Adipocyte (in vitro differentiated cells): Measurements from ENCODE around the gene RBBP6.

Source experiments
- DNase-seq: peaks from one replicate; pipeline ENCODE4 v3.0.0-alpha.2; 2015; ENCODE audit warnings: low read depth
- H3K27me3 ChIP-seq: replicated peaks from 2 replicates; pipeline ENCODE4 v1.7.0; 2013; ENCODE audit warnings: mild to moderate bottlenecking, low read length, moderate library complexity; ENCODE audit not compliant: control insufficient read depth, insufficient read depth
- H3K36me3 ChIP-seq: 2 replicates; pipeline ENCODE4 v1.7.0; 2013; ENCODE audit warnings: low read length, mild to moderate bottlenecking, moderate library complexity; ENCODE audit not compliant: control insufficient read depth, insufficient read depth, severe bottlenecking
- H3K4me1 ChIP-seq: 2 replicates; pipeline ENCODE4 v1.7.0; 2013; ENCODE audit warnings: mild to moderate bottlenecking, low read length, moderate library complexity; ENCODE audit not compliant: control insufficient read depth, insufficient read depth
- H3K4me3 ChIP-seq: 2 replicates; pipeline ENCODE4 v1.7.0; 2013; ENCODE audit warnings: mild to moderate bottlenecking, low read length, moderate library complexity
- H3K9ac ChIP-seq: 2 replicates; pipeline ENCODE4 v1.7.0; 2013; ENCODE audit warnings: mild to moderate bottlenecking, low read length, moderate library complexity
- H3K9me3 ChIP-seq: 2 replicates; pipeline ENCODE4 v1.7.0; 2013; ENCODE audit warnings: mild to moderate bottlenecking, low read length, moderate library complexity; ENCODE audit not compliant: control insufficient read depth

The RBBP6 gene

DNA sequence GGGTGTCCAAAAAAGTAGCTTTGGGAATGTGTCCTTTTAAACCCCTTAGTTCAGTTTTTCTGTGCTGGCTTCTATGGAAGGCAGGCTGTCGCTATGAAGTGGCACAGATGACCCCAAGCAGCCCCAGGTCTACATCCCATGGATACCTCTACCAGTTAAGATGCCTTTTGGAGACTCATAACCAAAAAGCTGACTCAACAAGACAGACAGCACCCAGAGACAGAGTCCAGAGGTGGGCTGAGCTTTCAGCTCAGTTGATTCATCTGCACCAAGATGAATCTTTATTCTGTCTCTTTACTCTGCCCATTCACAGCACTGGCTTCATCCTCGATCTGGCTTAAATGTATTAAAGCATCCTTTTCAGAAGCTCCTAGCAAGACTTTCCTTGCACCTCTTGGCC lies 29.8 kb upstream of the RBBP6 start:
- Histone ChIP-seq H3K4me3 (no peak overlapping the region), H3K27me3 (peaks cover 9% of the 10 kb centered on the region), H3K9ac (no peak overlapping the region), H3K36me3 (no peaks in the 10 kb centered on the region), H3K4me1 (no peaks in the 10 kb centered on the region), H3K9me3 (no peaks in the 10 kb centered on the region)
- DNase-seq = no peak

DNA sequence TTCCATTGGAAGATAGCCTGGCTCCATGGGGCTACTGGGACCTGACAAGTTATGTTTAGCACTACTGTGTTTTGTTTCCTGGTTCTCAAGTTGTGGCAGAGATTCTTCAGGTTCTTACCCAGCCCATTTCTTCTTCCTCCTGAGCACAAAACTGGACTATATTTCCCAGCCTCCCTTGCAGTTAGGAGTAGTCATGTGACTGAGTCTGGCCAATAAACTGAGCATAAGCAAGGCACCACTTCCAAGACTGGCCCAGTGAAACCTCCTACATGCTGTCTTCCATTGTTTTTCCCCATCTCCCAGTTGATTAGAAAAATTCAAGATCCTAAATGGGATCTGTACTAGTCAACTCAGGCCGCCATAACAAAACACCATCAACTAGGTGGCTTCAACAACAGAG lies 28.2 kb upstream of the RBBP6 start:
- Histone ChIP-seq H3K27me3 (peaks cover 3% of the 10 kb centered on the region), H3K9ac (no peak overlapping the region), H3K9me3 (no peaks in the 10 kb centered on the region), H3K36me3 (no peaks in the 10 kb centered on the region), H3K4me3 (no peak overlapping the region), H3K4me1 (no peaks in the 10 kb centered on the region)
- DNase-seq = no peak

DNA sequence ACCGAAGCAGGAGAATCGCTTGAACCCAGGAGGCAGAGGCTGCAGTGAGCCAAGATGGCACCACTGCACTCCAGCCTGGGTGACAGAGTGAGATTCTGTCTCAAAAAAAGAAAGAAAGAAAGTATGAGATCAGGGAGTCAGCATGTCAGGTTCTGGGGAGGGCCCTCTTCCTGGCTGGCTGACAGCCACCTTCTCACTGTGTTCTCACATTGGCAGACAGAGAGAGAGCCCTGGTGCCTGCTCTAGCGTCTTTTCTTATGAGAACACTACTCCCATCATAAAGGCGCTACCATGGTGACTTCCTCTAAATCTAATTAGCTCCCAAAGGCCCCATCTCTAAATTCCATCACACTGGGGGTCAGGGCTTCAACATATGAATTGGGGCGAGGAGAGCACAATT lies 27.6 kb upstream of the RBBP6 start:
- no peak for DNase-seq
- Histone ChIP-seq H3K27me3 (peaks cover 3% of the 10 kb centered on the region), H3K9ac (no peak overlapping the region), H3K4me1 (no peaks in the 10 kb centered on the region), H3K9me3 (no peaks in the 10 kb centered on the region), H3K4me3 (no peak overlapping the region), H3K36me3 (no peaks in the 10 kb centered on the region)

DNA sequence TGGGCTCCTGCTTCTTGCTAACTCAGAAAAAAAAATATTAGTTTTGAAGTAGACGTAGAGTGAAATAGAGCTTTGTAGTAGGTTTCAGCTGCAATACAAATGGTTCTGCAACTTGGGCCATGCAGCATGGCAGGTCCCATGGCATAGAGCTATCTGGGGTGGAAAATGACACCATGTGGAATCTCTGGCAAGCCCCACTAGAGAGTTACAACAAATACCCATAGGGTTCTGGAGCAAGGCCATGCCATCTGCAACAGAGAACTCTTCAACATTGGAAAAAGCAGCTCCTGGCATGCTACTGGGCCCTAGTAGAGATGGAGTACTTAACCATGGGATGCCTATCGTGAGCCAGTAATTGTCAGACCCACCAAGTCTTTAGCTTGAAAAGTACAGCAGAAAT lies 25.3 kb upstream of the RBBP6 start:
- Histone ChIP-seq H3K27me3 (no peaks in the 10 kb centered on the region), H3K9me3 (no peaks in the 10 kb centered on the region), H3K4me3 (no peak overlapping the region), H3K4me1 (no peaks in the 10 kb centered on the region), H3K9ac (no peak overlapping the region), H3K36me3 (no peaks in the 10 kb centered on the region)
- DNase-seq = no peak

DNA sequence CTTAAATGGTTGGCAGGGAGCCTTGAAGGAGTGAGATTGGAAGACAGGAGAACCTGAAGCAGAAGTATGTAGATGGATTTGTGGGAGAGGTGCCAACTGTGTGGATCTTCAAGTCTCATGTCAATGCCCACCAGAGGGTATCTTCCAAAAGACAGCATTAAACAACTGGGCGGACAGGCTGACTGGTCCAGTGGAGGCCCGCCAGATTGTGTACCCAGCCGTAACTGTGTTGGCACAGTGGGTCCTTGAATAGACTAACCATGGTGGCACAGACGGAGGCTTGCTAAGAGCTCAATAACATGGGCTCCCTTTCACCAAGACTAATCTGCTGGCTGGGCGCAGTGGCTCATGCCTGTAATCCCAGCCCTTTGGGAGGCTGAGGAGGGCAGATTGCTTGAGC lies 24.2 kb upstream of the RBBP6 start:
- no peak overlapping the region for H3K4me3 ChIP-seq
- H3K9me3 ChIP-seq = no peaks in the 10 kb centered on the region
- H3K27me3 ChIP-seq = no peaks in the 10 kb centered on the region
- H3K36me3 ChIP-seq = no peaks in the 10 kb centered on the region
- H3K4me1 ChIP-seq = no peaks in the 10 kb centered on the region
- H3K9ac ChIP-seq = no peak overlapping the region
- DNase-seq = no peak

DNA sequence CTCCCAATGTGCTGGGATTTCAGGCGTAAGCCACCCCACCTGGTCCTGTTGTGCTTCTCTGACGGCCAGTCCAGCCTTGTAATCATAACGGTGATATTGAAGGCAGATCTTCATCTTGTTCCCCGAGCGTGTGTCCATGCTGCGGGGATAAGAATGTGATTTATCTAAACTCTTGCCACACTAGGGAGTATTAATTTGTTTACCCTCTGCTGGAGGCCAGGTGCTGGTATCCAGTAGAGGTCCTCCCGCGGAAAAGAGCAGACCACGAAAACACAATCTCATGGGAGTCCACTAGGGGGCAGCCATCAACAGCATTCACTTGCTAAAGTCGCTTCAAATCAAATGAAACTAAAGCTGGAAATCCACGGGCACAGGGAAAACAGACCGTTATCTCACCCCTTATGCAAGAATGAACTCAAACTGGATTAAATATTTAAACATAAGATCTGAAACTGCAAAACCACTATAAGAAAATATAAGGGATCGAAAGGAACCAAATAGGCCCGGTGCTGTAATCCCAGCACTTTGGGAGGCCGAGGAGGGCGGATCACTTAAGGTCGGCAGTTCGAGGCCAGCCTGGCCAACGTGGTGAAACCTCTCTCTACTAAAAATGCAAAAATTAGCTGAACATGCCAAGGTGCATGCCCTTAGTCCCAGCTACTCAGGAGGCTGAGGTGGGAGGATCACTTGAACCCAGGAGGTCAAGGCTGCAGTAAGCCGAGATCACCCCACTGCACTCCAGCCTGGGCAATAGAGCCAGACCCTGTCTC lies 22.3 kb upstream of the RBBP6 start:
- Histone ChIP-seq H3K9me3 (no peaks in the 10 kb centered on the region), H3K4me1 (no peaks in the 10 kb centered on the region), H3K27me3 (no peaks in the 10 kb centered on the region), H3K36me3 (no peaks in the 10 kb centered on the region), H3K9ac (peak overlapping the region; percentile 56), H3K4me3 (peak overlapping the region; percentile 73)
- peak; percentile 95 for DNase-seq

DNA sequence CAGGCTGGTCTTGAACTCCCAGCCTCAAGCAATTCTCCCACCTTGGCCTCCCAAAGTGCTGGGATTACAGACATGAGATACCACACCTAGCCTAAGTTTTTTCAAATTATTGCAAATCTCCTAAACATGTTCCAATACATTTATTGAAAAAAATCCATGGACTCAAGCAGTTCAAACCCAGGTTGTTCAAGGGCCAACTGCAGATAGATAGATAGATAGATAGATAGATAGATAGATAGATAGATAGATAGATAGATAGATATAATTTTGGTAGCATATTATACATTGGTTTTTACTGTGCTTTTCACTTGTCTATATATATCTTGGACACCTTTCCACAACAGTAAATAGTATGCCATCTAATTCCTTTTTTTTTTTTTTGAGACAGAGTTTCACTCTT lies 20.9 kb upstream of the RBBP6 start:
- Histone ChIP-seq H3K4me1 (no peaks in the 10 kb centered on the region), H3K9me3 (no peaks in the 10 kb centered on the region), H3K36me3 (no peaks in the 10 kb centered on the region), H3K9ac (no peak overlapping the region), H3K27me3 (no peaks in the 10 kb centered on the region), H3K4me3 (no peak overlapping the region)
- DNase-seq = no peak

DNA sequence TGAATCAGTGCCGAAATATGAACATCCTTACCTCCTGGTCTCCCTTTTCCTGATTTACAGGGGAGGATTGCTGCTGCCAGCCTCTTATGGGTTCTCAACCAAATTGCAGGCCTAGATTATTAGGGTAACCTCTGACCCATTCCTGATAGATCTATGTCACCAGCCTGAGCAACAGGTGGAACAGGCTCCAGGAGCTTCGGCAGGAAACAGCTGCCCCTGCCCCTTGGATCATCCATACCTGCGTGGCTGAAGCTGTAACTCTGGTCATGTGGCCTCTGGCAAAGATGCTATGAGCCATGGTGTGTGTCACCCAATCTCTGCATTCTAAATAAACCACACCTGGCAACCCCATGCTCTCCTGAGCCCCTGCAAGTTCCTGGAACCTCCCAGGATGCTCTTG lies 18.4 kb upstream of the RBBP6 start:
- no peak for DNase-seq
- no peak overlapping the region for H3K9ac ChIP-seq
- no peaks in the 10 kb centered on the region for H3K36me3 ChIP-seq
- H3K4me3 ChIP-seq = no peak overlapping the region
- no peaks in the 10 kb centered on the region for H3K9me3 ChIP-seq
- peaks cover 3% of the 10 kb centered on the region for H3K4me1 ChIP-seq
- no peaks in the 10 kb centered on the region for H3K27me3 ChIP-seq

DNA sequence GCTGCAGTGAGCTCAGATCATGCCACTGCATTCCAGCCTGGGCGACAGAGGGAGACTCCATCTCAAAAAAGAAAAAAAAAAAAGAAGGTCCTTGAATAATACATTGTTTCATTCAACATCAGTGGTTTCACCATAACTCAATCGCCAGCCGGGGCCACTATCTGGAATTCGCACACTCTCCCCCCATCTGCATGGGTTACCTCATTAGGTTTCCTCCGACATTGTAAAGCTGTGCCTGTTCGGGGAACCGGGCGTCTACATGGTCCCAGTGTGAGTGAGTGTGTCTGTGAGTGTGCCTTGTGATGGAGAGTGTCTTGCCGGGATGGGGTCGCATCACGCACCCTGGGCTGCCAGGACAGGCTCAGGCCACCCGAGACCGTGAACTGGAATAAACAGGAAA lies 16.6 kb upstream of the RBBP6 start:
- no peaks in the 10 kb centered on the region for H3K27me3 ChIP-seq

DNA sequence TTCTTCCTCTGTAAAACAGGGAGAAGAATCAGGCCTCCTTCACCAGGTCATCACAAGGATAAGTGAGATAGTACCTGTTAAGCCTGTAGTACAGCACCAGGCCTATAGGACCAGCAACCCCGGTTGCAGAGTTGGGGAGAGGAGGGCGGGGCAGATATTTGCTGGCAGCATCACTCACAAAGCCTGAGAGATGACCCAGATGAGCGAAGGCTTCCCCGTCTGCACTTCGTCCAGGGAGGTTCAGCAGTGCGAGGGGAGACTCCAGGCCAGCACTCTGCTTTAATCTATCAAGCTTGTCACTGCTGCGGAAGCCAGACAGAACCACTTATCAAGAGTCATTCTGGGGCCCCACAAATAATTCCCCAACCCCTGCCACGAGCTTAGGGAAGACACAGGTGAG lies 15.8 kb upstream of the RBBP6 start:
- no peak for DNase-seq
- no peaks in the 10 kb centered on the region for H3K9me3 ChIP-seq
- no peaks in the 10 kb centered on the region for H3K36me3 ChIP-seq
- no peaks in the 10 kb centered on the region for H3K27me3 ChIP-seq
- H3K4me3 ChIP-seq = no peak overlapping the region
- H3K9ac ChIP-seq = no peak overlapping the region
- H3K4me1 ChIP-seq = peaks cover 6% of the 10 kb centered on the region

More for the DNA sequence above, 16.6 kb upstream of the RBBP6 start:
- no peaks in the 10 kb centered on the region for H3K36me3 ChIP-seq
- no peak overlapping the region for H3K9ac ChIP-seq
- peaks cover 6% of the 10 kb centered on the region for H3K4me1 ChIP-seq
- no peak overlapping the region for H3K4me3 ChIP-seq
- no peak for DNase-seq
- H3K9me3 ChIP-seq = no peaks in the 10 kb centered on the region

DNA sequence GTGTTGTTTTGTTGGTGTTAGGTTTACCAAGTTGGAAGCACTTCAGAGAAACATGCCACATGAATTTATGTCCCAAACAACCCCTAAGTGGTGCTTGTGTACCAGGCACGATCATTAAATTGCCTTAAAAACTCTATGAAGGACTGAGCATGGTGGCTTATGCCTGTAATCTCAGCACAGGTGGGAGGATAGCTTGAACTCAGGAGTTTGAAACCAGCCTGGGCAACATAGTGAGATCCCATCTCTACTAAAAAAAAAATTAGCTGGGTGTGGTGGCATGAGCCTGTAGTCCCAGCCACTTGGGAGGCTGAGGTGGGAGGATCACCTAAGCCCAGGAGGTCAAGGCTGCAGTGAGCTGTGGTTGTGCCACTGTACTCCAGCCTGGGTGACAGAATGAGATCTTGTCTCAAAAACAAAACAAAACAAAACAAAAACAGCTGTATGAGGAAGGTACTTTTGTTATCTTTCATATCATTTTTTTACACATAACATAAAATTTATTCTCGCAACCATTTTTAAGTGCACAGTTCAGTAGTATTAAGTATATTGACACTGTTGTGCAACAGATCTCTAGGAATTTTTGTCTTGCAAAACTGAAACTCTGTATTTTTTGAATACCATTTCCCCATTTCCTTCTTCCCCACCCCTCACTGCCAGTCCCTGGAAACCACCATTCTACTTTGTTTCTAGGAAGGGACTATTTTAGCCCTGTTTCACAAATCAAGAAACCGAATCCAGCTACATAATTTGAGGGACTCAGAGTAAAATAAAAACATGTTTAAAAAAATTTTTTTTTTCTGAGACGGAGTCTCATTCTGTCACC lies 14.3 kb upstream of the RBBP6 start:
- H3K4me1 ChIP-seq = peaks cover 6% of the 10 kb centered on the region
- H3K4me3 ChIP-seq = no peak overlapping the region
- no peak overlapping the region for H3K9ac ChIP-seq
- no peaks in the 10 kb centered on the region for H3K9me3 ChIP-seq
- peak; percentile 59 for DNase-seq
- no peaks in the 10 kb centered on the region for H3K36me3 ChIP-seq
- no peaks in the 10 kb centered on the region for H3K27me3 ChIP-seq
